Measurements from ENCODE around the gene SOWAHC. TPM values are rescaled to one million over a fixed set of nuclear protein-coding genes. Genes with fewer than 3 reads are reported as not detected.

SOWAHC gene
- polyA plus RNA-seq, 1 of the 3 experiments (the other 2 are of a cell fraction) = 2.9 TPM

DNA sequence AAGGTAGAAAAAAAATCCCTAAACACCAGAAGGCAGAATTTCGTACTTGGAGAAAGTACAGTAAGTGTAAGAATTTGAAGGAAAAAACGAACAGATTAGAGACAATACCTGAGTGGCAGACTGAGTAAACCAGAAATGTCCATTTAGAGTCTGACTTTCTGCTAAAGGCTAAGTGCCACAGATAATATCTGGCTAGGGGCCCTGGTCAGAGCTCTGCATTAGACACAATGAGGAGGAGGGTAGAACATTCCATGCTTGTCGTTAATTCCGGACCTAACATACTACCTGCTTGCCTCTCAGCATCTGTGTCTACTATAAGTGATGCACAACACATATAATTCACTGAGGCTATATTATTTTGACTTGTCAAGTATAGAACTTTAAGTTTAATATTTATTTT is 18.5 kb upstream of the SOWAHC start:
- no peak overlapping the region for H3K4me2 ChIP-seq
- no peak overlapping the region for H3K9ac ChIP-seq
- peaks cover 50% of the 10 kb centered on the region for H4K20me1 ChIP-seq (ENCODE audit: insufficient read depth)
- peak; percentile 65 for DNase-seq
- TF ChIP-seq TCF12 (IDR thresholded peaks at IDR 0.05) (no peak), GATA2 (CRISPR knock-in tag; IDR thresholded peaks at IDR 0.05) (0 out of 2 replicates have a peak, but pooled peaks have one; percentile 12)
- H3F3A ChIP-seq (replicated peaks; ENCODE audit: insufficient read depth) = no peaks in the 10 kb centered on the region
- no peaks in the 10 kb centered on the region for H3K9me3 ChIP-seq
- CTCF ChIA-PET = interaction anchor here (1.7 to 1.9 kb wide), 2 partner anchors 11 to 49 kb away, joined by 4 to 5 read pairs; no protein-coding TSS in a partner anchor
- POLR2A ChIA-PET = no interaction called here
- no peaks in the 10 kb centered on the region for H3K27me3 ChIP-seq (ENCODE audit: insufficient read depth)
- H3K36me3 ChIP-seq (replicated peaks in 1 of 2; ENCODE audit: control insufficient read depth in 1 of 2, insufficient read depth in 2 of 2, low read length in 1 of 2) = peaks cover 0 to 20% of the 10 kb centered on the region in 2 experiments
- no peak overlapping the region for H3K27ac ChIP-seq (ENCODE audit: low read depth in 2 of 2, low read length in 1 of 2)
- WGBS (ENCODE audit: low lambda C conversion rate) = 82% methylated on average over 4 of the region's 4 CpGs
- no peak overlapping the region for H2AFZ ChIP-seq (ENCODE audit: low read depth)
- H3K9me2 ChIP-seq = no peaks in the 10 kb centered on the region
- no peaks in the 10 kb centered on the region; a peak in 3 of 4 replicates for H3K4me1 ChIP-seq (ENCODE audit: control insufficient read depth in 1 of 2, insufficient read depth in 2 of 2, low read depth in 1 of 2, low read length in 1 of 2)
- peaks cover 98% of the 10 kb centered on the region for H3K79me2 ChIP-seq (ENCODE audit: insufficient read depth)
- no peak overlapping the region for H3K4me3 ChIP-seq (ENCODE audit: low read depth in 2 of 2, low read length in 1 of 2)

DNA sequence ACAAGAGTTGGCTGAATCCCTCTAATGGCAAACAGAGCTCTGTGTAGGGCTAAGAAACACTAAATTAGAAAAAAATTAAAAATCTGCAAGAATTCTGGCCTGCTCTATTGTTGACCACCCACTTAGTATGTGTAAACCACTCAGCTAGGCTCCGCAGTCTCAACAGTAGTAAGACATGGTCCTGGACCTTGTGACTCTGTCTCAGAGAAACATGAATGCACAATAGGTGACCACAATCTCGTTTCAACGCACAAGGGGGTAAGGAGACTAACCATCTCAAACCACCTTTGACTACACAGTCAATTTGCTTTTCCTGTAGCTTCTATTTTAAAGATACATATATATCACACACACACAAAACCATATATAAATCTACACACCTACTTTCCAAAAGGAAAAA is 16.9 kb upstream of the SOWAHC start:
- H3K4me3 ChIP-seq (ENCODE audit: low read depth in 2 of 2, low read length in 1 of 2) = no peak overlapping the region
- H3K9me3 ChIP-seq = no peaks in the 10 kb centered on the region
- no peak overlapping the region for H3K27ac ChIP-seq (ENCODE audit: low read depth in 2 of 2, low read length in 1 of 2)
- no peaks in the 10 kb centered on the region for H3K27me3 ChIP-seq (ENCODE audit: insufficient read depth)
- 92% methylated on average over 3 of the region's 3 CpGs for WGBS (ENCODE audit: low lambda C conversion rate)
- no peak overlapping the region for H3K9ac ChIP-seq
- H4K20me1 ChIP-seq (ENCODE audit: insufficient read depth) = peaks cover 65% of the 10 kb centered on the region
- no peaks in the 10 kb centered on the region for H3K9me2 ChIP-seq
- ChIA-PET POLR2A (no interaction called here), CTCF (interaction anchor here (0.8 to 1.6 kb wide), 2 partner anchors 50 to 87 kb away, joined by 3 to 4 read pairs; no protein-coding TSS in a partner anchor)
- no peak overlapping the region for H2AFZ ChIP-seq (ENCODE audit: low read depth)
- no peak overlapping the region for H3K4me2 ChIP-seq
- H3K79me2 ChIP-seq (ENCODE audit: insufficient read depth) = peaks cover 100% of the 10 kb centered on the region
- TF ChIP-seq TEAD4 (IDR thresholded peaks at IDR 0.05; ENCODE audit: borderline replicate concordance, insufficient read depth) (no peak), SIN3A (IDR thresholded peaks at IDR 0.05; ENCODE audit: borderline replicate concordance, low read depth, low read length) (no peak), RFX5 (IDR thresholded peaks at IDR 0.05; ENCODE audit: low read length) (no peak), EZH2phosphoT487 (IDR thresholded peaks at IDR 0.05; ENCODE audit: borderline replicate concordance, low read depth) (no peak), JUND (IDR thresholded peaks at IDR 0.05) (no peak), RCOR1 (IDR thresholded peaks at IDR 0.05; ENCODE audit: low read length) (no peak)
- TF ChIP-seq, protein P1, sequence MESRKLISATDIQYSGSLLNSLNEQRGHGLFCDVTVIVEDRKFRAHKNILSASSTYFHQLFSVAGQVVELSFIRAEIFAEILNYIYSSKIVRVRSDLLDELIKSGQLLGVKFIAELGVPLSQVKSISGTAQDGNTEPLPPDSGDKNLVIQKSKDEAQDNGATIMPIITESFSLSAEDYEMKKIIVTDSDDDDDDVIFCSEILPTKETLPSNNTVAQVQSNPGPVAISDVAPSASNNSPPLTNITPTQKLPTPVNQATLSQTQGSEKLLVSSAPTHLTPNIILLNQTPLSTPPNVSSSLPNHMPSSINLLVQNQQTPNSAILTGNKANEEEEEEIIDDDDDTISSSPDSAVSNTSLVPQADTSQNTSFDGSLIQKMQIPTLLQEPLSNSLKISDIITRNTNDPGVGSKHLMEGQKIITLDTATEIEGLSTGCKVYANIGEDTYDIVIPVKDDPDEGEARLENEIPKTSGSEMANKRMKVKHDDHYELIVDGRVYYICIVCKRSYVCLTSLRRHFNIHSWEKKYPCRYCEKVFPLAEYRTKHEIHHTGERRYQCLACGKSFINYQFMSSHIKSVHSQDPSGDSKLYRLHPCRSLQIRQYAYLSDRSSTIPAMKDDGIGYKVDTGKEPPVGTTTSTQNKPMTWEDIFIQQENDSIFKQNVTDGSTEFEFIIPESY (IDR thresholded peaks at IDR 0.05; ENCODE audit: borderline replicate concordance, low read depth) = no peak
- peaks cover 0 to 22% of the 10 kb centered on the region in 2 experiments for H3K36me3 ChIP-seq (replicated peaks in 1 of 2; ENCODE audit: control insufficient read depth in 1 of 2, insufficient read depth in 2 of 2, low read length in 1 of 2)
- H3F3A ChIP-seq (replicated peaks; ENCODE audit: insufficient read depth) = no peaks in the 10 kb centered on the region
- H3K4me1 ChIP-seq (ENCODE audit: control insufficient read depth in 1 of 2, insufficient read depth in 2 of 2, low read depth in 1 of 2, low read length in 1 of 2) = no peaks in the 10 kb centered on the region; a peak in 3 of 4 replicates
- DNase-seq = no peak

DNA sequence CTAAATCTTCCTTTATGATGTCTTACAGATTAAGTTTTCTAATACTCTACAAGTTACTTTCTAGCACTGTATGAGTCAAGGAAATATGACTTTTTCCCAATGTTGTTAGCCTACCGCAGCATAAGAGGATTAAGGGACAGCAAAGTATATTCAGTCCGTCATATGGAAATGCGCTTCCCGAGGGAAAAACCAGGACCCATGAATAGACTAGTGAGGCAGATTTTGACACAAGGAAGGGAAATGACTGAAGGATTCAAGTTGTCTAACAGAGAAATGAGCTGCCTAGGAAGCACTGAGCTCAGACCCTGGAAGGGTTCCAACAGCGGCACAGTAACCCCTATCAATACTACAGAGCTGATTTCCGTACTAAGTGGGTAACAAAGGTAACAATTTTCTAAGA is 12.4 kb upstream of the SOWAHC start:
- CTCF ChIA-PET = interaction anchor here (0.9 to 2.1 kb wide), 3 partner anchors 12 to 56 kb away, joined by 3 to 9 read pairs (median 3); partner anchors contain the start of genes SEPTIN10 and SOWAHC
- 99% methylated on average over 6 of the region's 6 CpGs for WGBS (ENCODE audit: low lambda C conversion rate)

More for the DNA sequence above, 12.4 kb upstream of the SOWAHC start:
- Histone ChIP-seq H3K27ac (ENCODE audit: low read depth in 2 of 2, low read length in 1 of 2) (no peak overlapping the region), H3K4me1 (ENCODE audit: control insufficient read depth in 1 of 2, insufficient read depth in 2 of 2, low read depth in 1 of 2, low read length in 1 of 2) (peaks cover 0 to 16% of the 10 kb centered on the region in 2 experiments; a peak in 3 of 4 replicates), H3K27me3 (ENCODE audit: insufficient read depth) (no peaks in the 10 kb centered on the region), H3K4me3 (ENCODE audit: low read depth in 2 of 2, low read length in 1 of 2) (no peak overlapping the region), H3K9me3 (no peaks in the 10 kb centered on the region), H3K36me3 (replicated peaks in 1 of 2; ENCODE audit: control insufficient read depth in 1 of 2, insufficient read depth in 2 of 2, low read length in 1 of 2) (peaks cover 2 to 3% of the 10 kb centered on the region in 2 experiments), H3K4me2 (no peak overlapping the region), H4K20me1 (ENCODE audit: insufficient read depth) (peaks cover 55% of the 10 kb centered on the region), H3K9me2 (no peaks in the 10 kb centered on the region), H3K9ac (no peak overlapping the region), H3F3A (replicated peaks; ENCODE audit: insufficient read depth) (peaks cover 6% of the 10 kb centered on the region), H3K79me2 (ENCODE audit: insufficient read depth) (peaks cover 99% of the 10 kb centered on the region), H2AFZ (ENCODE audit: low read depth) (no peak overlapping the region)
- POLR2A ChIA-PET = interaction anchor here (0.7 kb wide), 1 partner anchor 7 kb away, joined by 3 read pairs; no protein-coding TSS in a partner anchor
- TF ChIP-seq PBX3 (IDR thresholded peaks at IDR 0.05) (no peak), SMC3 (IDR thresholded peaks at IDR 0.05; ENCODE audit: low read depth, low read length) (no peak), TCF12 (IDR thresholded peaks at IDR 0.05) (no peak), GABPA (IDR thresholded peaks at IDR 0.05; ENCODE audit: low read depth) (no peak), FOXJ3 (CRISPR knock-in tag; IDR thresholded peaks at IDR 0.05) (no peak), NFIC (IDR thresholded peaks at IDR 0.05; ENCODE audit: borderline replicate concordance) (no peak), SIN3A (IDR thresholded peaks at IDR 0.05; ENCODE audit: borderline replicate concordance, low read depth, low read length) (no peak)
- DNase-seq = no peak
